HG03103 (cell line): ENCODE results near the gene ZDHHC4.
"Not testable (repeated sequence)": the region's sequence is repeated elsewhere in the genome, so short reads cannot be mapped to it uniquely, and the experiment has no call there.

Experiments used
- ATAC-seq: cut with Tn5 transposase; IDR thresholded peaks from one replicate; pipeline ENCODE4 v1.9.1; 2021; ENCODE audit warnings: low read depth; ENCODE audit not compliant: unreplicated experiment

ZDHHC4 gene

DNA sequence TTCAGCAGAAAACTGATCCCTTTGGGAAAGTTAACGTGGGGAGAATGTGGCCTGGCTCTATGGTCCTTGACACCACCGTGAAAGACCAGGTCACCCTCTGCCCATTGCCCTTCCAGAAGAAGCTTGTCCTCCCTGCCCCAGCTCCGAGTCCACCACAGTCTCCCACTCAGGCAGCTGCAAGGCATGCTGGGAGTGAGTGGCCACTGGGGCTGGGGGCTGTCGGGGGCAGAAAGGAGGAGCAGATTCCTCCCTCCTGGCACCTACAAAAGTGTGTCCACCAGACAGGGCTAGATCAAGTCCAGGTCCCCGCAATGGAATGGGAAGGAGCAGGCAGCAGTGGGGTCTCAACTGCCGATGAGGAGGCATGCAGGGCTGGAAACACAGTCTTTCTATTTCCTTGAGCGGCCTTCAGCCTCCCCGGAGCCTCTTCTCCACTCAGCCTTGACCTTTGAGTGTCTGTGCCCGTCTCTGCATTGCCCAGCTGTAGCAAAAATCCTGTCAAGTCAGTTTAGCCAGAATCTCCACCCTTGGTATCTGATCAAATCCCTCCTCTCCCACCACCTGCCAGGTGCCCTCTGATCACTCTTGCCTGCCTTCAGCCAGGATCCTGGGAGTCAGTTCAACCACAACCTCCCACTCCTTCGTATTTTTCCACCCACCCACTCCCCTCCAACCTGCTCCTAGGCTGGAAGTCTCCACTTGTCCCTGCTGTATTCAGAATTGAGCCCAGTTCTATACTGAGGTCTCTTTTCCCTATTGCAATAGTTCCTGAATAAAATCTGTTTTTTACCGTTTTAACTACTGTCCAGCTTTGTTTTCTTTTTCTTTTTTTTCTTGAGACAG, 53.0 kb downstream of the ZDHHC4 start:
- ATAC-seq: no peak

DNA sequence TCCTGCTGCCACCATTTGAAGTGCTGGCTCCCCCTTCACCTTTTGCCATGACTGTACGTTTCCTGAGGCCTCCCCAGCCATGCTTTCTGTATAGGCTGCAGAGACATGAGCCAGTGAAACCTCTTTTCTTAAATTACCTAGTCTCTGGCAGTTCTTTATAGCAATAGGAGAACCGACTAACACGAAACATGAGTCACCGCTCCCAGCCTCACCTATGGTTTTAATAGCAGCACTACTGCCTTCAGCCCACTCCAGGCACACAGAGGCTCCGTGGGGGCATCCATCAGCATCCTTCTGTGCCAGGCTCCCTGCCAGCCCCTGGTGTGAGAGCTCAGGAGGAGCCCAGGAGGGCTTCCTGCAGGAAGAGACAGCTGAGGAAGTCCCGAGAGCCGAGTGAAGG, 54.4 kb downstream of the ZDHHC4 start:
- no peak for ATAC-seq

DNA sequence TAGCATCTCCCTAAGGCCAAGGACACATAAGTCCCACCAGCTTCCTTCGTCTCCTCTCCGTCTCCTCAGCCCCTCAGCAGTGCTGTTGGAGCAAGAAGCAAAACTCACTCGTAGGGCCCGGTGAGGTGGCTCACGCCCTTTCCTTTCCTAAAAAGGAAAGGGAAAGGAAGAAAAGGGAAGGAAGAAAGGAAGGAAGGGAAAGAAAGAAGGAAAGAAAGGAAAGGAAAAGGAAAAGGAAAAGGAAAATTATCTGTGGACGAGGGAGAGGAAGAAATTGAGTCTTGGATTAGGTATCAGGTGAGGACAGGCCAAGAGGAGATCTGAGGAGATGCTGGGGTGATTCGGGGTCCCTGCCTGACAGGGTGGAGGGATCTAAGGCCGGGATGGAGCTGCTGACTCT, 56.8 kb downstream of the ZDHHC4 start:
- ATAC-seq: no peak

DNA sequence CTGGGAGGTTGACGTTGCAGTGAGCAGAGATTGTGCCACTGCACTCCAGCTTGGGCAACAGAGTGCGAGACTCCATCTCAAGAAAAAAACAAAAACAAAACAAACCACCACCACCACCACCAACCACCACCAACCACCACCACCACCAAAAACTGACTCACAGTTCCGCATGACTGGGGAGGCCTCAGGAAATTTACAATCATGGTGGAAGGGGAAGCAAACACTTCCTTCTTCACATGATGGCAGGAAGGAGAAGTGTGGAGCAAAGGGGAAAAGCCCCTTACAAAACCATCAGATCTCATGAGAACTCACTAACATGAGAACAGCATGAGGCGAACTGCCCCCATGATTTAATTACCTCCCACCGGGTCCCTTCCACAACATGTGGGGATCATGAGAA, 57.7 kb downstream of the ZDHHC4 start:
- not testable (repeated sequence) for ATAC-seq

DNA sequence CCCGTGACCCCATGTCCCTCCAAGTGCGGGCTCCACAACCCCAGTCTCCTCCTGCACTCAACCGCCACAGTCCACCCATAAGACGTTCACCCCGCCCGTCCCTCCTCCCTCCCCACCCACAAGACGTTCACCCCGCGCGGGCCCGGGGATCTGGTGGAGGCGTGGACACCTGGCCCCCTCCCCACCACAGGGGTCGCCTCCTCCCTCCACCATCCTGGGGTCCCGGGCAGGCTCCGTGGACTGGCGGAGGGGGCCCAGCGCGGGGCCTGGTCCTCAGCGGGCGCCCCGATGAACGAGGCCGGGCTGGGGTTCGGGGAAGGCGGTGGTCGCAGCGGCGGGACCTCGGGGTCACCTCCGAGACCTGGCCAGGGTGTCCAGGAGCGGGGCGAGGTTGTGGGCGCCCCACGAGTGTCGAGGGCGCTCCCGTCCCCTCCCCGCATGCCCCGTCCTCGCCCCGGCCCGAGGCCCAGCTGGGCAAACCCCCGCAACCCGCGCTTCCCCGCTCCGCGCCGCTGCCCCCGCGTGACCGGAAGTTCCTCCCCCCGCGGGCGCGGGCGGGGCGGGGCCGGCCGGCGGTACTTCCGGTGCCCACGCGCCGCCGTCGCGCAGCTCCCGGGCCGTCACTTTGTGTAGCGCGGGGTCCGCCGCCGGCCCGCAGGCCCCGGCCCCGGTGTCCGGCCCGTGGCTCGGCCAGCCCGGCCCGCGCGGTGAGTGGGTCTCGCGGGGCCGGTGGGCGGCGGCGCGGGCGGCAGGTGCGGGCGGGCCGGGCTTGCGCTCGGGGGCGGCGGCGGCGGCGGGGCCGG, 59.7 kb downstream of the ZDHHC4 start, which contains the start of gene ZNF316:
Gene ZNF316, plus strand, starts transcription at position 578 of the 803 bp plus-strand sequence. CDS start 5,092 bp downstream, outside the sequence.
- ATAC-seq: peak; percentile 53

DNA sequence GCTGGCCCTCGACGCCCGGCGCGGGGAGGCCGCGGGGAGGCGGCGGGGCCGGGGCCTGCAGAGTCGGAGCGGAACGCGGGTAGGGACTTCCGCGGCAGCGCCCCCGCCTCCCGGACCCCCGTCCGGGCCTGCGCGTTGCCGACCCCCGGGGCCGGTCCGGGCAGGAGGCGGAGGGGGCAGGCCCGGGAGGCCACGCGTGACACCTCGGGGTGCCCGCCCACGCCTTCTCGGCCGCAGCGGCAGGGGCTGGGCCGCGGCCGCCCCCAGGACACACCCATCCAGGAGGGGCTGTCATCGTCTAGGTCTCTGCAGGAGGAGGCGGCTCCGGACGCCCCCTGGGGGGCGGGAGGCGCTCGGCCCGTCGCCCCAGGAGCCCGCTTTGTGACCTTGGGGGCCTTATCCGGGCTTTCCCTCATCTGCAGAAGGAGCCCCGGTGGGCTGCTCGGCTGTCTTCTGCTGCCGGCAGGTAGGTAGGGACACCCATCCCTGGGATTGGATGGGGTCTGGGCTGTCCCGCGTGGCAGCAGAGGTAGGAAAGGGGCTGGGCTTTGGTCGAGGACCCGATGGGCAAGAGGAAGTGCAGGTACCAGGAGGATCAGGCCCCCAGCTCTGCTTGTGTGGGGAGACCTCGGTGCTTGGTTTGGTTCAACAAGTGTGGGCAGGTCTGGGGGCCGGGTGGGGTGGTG, 60.4 kb downstream of the ZDHHC4 start:
- ATAC-seq: peak; percentile 82
